ENCODE measurements around the gene SPRR1B. TPM values are rescaled to one million over a fixed set of nuclear protein-coding genes. Genes with fewer than 3 reads are reported as not detected.
"Not testable (repeated sequence)": the region's sequence is repeated elsewhere in the genome, so short reads cannot be mapped to it uniquely, and the experiment has no call there.

SPRR1B gene
- polyA plus RNA-seq, 3 donors, result 2.6 TPM; not detected in 2

GRCh38 chr1:153032073-153032472, 1.1 kb downstream of the SPRR1B start:
- H3K27ac ChIP-seq (ENCODE audit: low read depth, low read length), result no peak overlapping the region

- 31 to 51% (median 40%) methylated on average over 3 of the region's 3 CpGs for WGBS, 3 donors
- H3K27ac ChIP-seq (ENCODE audit: low read depth, low read length), result no peak overlapping the region
Measured at GRCh38 chr1:153032677-153033308, 1.8 kb downstream of the SPRR1B start.

GRCh38 chr1:153035211-153035610, 4.2 kb downstream of the SPRR1B start:
- H3K27ac ChIP-seq (ENCODE audit: low read depth, low read length), result no peak overlapping the region
- WGBS, 3 donors, result 54 to 91% (median 85%) methylated on average over 1 of the region's 1 CpG

DNA sequence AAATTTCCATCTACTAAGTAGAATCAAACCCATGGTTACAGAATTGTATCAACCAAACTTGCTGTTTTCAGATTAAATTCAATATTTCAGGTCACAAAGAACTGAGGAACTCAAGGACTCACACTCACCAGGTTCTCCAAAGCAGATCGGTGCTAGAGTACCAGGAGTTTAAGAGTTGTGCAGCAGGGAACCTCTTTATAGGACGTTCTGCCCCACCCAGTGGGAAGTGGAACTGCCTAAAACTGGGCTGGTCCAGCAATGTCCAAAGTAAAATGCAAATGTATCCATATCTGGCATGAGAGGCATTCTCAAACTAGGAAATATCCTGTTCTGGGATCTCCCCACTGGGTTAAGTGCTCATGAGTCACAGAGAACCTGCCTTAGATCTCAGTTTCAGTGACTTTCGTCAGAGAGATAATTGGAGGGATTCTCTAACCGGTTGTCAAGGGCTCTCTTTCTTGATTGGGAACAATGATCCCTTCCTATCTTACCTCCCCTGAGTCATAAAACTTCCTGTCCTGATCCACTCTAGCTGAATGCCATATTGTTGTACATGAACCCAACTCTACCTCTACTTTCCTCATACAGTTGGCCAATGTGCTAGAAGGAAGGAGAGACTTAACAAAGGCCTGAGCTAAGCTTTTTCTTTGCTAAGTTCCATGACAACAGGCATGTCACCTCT, 10.1 kb downstream of the SPRR1B start, which contains the start of gene SPRR2D:
SPRR2D (minus strand) TSS at position 171 of the 682 bp plus-strand sequence. CDS start 774 bp downstream, outside the sequence.
- no peak within 1 kb of the TSS for H3K27ac ChIP-seq (ENCODE audit: low read depth, low read length)
- 62 to 74% (median 63%) methylated on average over 4 of the region's 4 CpGs for WGBS, 3 donors

- H3K27ac ChIP-seq (ENCODE audit: low read depth, low read length), result no peak overlapping the region
- WGBS, 3 donors, result 68 to 87% (median 85%) methylated on average over 2 of the region's 2 CpGs
Measured at GRCh38 chr1:153049211-153049610, 18.2 kb downstream of the SPRR1B start.

DNA sequence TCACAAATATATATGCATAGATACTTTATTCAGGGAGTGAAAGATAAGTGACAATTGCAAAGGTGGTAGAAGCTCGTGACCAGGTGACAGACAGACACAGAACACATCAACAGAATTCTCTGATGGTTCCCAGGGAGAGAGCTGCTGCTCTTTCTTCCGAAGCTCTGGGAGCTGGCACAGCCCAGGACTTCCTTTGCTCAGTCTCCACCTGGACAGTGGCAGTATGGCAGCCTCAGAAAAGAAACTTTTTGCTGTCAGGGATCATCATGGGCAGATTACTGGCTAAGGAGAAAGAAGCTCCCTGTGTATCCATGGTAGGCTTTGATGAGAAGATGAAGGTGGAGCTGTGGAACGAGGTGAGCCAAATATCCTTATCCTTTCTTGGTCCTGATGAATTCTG, 25.1 kb downstream of the SPRR1B start:
- 46 to 62% (median 58%) methylated on average over 3 of the region's 3 CpGs for WGBS, 3 donors

GRCh38 chr1:153057375-153057774, 26.4 kb downstream of the SPRR1B start, which contains the start of gene SPRR2A:
Gene SPRR2A (minus strand): TSS chr1:153057512. CDS start chr1:153056735, 777 bp downstream.
- WGBS, 3 donors, result 64 to 76% (median 65%) methylated on average over 2 of the region's 2 CpGs

More for the DNA sequence above, 25.1 kb downstream of the SPRR1B start:
- not testable (repeated sequence) for H3K27ac ChIP-seq (ENCODE audit: low read depth, low read length)

DNA sequence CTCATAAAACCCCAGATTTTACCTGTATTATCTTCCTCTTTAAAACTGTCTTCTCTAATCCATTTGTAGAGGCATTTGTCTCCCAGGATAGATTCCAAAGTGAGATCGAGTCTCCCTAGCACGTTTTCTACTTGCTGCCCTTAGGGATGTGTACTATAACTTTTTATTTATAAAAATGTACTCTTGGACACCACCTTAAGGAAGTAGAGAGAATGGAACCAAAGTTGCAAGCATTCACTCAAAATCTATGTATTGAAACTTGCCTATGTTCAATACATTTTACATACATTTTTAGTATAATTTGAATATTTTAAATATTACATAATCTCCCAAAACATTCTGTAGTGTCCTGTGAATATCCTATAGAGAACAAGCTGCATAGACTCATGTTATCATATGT, 27.2 kb downstream of the SPRR1B start:
- 64 to 73% (median 67%) methylated on average over 2 of the region's 2 CpGs for WGBS, 3 donors

More at GRCh38 chr1:153057375-153057774, 26.4 kb downstream of the SPRR1B start, which contains the start of gene SPRR2A:
- no peak within 1 kb of the TSS for H3K27ac ChIP-seq (ENCODE audit: low read depth, low read length)

GRCh38 chr1:153058826-153059784, 28.1 kb downstream of the SPRR1B start:
- WGBS, 3 donors, result 66 to 73% (median 68%) methylated on average over 6 of the region's 6 CpGs

More for the DNA sequence above, 27.2 kb downstream of the SPRR1B start:
- H3K27ac ChIP-seq (ENCODE audit: low read depth, low read length), result no peak overlapping the region

GRCh38 chr1:153070243-153070642, 39.2 kb downstream of the SPRR1B start:
- WGBS, 3 donors, result 65 to 85% (median 67%) methylated on average over 2 of the region's 2 CpGs
- H3K27ac ChIP-seq (ENCODE audit: low read depth, low read length), result no peak overlapping the region

More at GRCh38 chr1:153058826-153059784, 28.1 kb downstream of the SPRR1B start:
- H3K27ac ChIP-seq (ENCODE audit: low read depth, low read length), result no peak overlapping the region

DNA sequence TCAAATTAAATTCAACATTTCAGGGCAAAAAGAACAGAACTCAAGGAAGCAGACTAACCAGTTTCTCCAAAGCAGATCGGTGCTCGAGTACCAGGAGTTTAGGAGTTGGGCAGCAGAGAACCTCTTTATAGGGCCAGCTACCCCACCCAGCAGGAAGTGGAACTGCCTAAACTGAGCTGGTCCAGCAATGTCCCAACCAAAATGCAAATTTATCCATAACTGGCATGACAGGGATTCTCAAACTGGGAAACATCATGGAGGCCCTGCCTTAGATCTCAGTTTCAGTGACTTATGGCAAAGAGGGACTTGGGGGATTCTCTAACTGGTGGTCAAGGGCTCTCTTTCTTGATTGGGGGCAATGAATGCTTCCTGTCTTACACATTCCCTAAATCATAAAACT, 40.5 kb downstream of the SPRR1B start, which contains the start of gene SPRR2B:
SPRR2B (minus strand) TSS at position 101 of the 400 bp plus-strand sequence. CDS start 772 bp downstream, outside the sequence.
- WGBS, 3 donors, result 40 to 88% (median 68%) methylated on average over 2 of the region's 2 CpGs
- H3K27ac ChIP-seq (ENCODE audit: low read depth, low read length), result no peak within 1 kb of the TSS

DNA sequence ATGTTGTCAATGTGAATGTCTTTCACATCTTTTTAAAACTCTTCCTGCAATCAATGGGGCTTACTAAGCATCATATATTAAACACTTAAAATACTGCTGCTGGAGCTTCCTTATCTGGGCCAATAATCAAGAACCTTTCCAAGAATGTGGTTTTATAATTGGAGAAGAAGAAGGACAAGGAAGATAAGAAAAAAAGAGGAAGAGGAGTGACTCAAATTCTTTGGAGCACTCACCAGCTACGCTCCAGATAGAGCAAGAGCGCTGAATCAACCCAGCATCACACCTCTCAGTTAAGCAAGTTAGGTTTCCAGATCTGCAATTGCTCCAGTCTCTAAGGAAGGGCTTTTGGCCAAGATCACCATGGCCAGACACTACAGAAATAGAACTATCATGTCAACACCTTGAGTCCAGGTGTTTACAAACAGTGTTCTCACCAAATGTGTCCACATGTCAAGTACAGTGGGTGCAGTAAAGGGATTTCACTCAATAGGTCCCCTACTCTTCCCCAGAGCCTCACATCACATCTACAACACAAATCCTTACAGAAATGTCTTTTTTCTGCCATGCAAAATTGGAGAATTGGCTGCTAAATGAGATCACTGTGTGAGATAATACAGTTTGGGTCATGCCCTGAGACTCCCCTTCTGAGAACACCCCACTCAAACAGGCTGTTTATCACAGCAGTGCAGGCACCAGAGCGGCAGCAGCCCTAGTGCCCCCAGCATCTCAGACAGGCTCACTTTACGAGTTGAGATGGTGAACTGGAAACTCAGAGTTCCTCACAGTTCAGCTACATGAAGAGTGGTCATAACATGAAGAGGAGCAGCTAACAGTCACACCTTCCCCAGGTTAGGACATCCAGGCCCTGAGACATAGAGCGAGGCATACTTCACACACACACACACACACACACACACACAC, 42.1 kb downstream of the SPRR1B start:
- WGBS, 3 donors, result 72 to 81% (median 79%) methylated on average over 5 of the region's 5 CpGs
- no peak overlapping the region for H3K27ac ChIP-seq (ENCODE audit: low read depth, low read length)

DNA sequence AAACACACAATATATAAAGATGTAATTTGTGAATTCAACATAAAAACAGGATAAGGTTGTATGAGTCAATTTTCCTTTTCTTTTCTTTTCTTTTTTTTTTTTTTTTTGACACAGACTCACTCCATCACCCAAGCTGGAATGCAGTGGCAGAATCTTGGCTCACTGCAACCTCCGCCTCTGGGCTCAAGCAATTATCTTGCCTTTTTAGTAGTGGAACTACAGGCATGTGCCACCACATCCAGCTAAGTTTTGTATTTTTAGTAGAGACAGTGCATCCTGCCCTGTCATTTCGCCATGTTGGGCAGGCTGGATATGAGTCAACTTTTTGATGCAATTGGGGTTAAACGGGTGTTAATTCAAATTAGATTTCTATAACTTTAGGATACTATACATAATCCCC, 50.7 kb downstream of the SPRR1B start:
- no peak overlapping the region for H3K27ac ChIP-seq (ENCODE audit: low read depth, low read length)
- 86 to 91% (median 86%) methylated on average over 3 of the region's 3 CpGs for WGBS, 3 donors

Other genes with a start within 250 kb of the SPRR1B start
- gene LCE1E, start 244.9 kb upstream of the SPRR1B start, polyA plus RNA-seq, result not detected
- not detected for gene LCE1D, start 234.5 kb upstream of the SPRR1B start, polyA plus RNA-seq
- gene LCE1C, start 224.6 kb upstream of the SPRR1B start, polyA plus RNA-seq, result not detected
- not detected for gene LCE1B, start 219.2 kb upstream of the SPRR1B start, polyA plus RNA-seq
- not detected for gene LCE1A, start 203.7 kb upstream of the SPRR1B start, polyA plus RNA-seq
- gene LCE6A, start 188.3 kb upstream of the SPRR1B start, polyA plus RNA-seq, result not detected
- gene LCE7A, start 171.2 kb upstream of the SPRR1B start, polyA plus RNA-seq, result not detected
- gene SMCP, start 152.9 kb upstream of the SPRR1B start, polyA plus RNA-seq, result not detected
- under 1 TPM in 2 of 3 donors, not detected in 1; 0.06 to 0.40 TPM for gene IVL, start 122.7 kb upstream of the SPRR1B start, polyA plus RNA-seq
- not detected for gene SPRR5, start 84.0 kb upstream of the SPRR1B start, polyA plus RNA-seq
- not detected for gene SPRR4, start 60.6 kb upstream of the SPRR1B start, polyA plus RNA-seq
- 1 to 10 TPM in 1 of 3 donors, not detected in 2; 9.5 TPM for gene SPRR1A, start 47.1 kb upstream of the SPRR1B start, polyA plus RNA-seq
- 10 to 100 TPM in 1 of 3 donors, 1 to 10 TPM in 1, under 1 TPM in 1; 0.53 to 20.3 (median 1.2) TPM for gene SPRR3, start 29.5 kb upstream of the SPRR1B start, polyA plus RNA-seq
- gene SPRR2D, start 9.9 kb downstream of the SPRR1B start, polyA plus RNA-seq, result 1 to 10 TPM in 1 of 3 donors, not detected in 2; 1.3 TPM
- gene SPRR2A, start 26.3 kb downstream of the SPRR1B start, polyA plus RNA-seq, result 1 to 10 TPM in 1 of 3 donors, under 1 TPM in 1, not detected in 1; 0.14 to 5.4 TPM
- 1 to 10 TPM in 1 of 3 donors, not detected in 2; 1.1 TPM for gene SPRR2B, start 40.4 kb downstream of the SPRR1B start, polyA plus RNA-seq
- gene SPRR2E, start 63.3 kb downstream of the SPRR1B start, polyA plus RNA-seq, result 1 to 10 TPM in 1 of 3 donors, not detected in 2; 2.0 TPM
- gene SPRR2F, start 82.3 kb downstream of the SPRR1B start, polyA plus RNA-seq, result 1 to 10 TPM in 1 of 3 donors, under 1 TPM in 1, not detected in 1; 0.90 to 1.1 TPM
- not detected for gene SPRR2G, start 119.7 kb downstream of the SPRR1B start, polyA plus RNA-seq
- not detected for gene LELP1, start 172.2 kb downstream of the SPRR1B start, polyA plus RNA-seq
- 1 to 10 TPM in 1 of 3 donors, not detected in 2; 1.0 TPM for gene PRR9, start 186.4 kb downstream of the SPRR1B start, polyA plus RNA-seq
- gene LORICRIN, start 228.5 kb downstream of the SPRR1B start, polyA plus RNA-seq, result not detected

Measured in adipose tissue (tissue), 3 donors.